ENCODE measurements around the gene ADORA1.

Gene ADORA1

GRCh38 chr1:203121186-203122015 lies 6.1 kb upstream of the ADORA1 start:
- DNase-seq (ENCODE audit: low read depth, low spot score) = no peak

DNA sequence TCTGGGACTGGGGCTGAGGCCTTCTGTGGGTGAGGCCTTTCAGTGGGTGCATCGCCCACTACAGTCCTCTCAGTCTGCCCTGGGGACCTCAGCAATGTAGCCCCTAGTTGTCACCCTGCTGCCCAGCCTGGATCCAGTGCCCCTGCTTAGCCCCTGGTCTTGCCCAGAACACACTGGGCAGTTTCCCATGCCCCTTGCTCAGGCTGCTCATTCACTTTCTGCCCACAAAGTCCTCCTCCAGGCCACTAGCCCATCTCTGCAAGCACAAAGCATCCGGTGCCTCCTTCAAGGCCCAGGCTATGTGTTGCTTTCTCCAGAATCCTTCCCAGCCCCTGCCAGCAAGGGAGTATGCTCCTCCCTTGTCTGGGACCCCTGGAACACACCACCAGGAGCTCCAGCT lies 5.4 kb upstream of the ADORA1 start:
- DNase-seq (ENCODE audit: low read depth, low spot score) = no peak

- DNase-seq (ENCODE audit: low read depth, low spot score) = no peak
These were observed 3.5 kb upstream of the ADORA1 start for GRCh38 chr1:203124011-203124410.

- no peak for DNase-seq (ENCODE audit: low read depth, low spot score)
These were observed 2.8 kb upstream of the ADORA1 start for GRCh38 chr1:203124546-203125317.

- peak; percentile 54 for DNase-seq (ENCODE audit: low read depth, low spot score)
These were observed 1.2 kb upstream of the ADORA1 start for GRCh38 chr1:203126151-203126865.

DNA sequence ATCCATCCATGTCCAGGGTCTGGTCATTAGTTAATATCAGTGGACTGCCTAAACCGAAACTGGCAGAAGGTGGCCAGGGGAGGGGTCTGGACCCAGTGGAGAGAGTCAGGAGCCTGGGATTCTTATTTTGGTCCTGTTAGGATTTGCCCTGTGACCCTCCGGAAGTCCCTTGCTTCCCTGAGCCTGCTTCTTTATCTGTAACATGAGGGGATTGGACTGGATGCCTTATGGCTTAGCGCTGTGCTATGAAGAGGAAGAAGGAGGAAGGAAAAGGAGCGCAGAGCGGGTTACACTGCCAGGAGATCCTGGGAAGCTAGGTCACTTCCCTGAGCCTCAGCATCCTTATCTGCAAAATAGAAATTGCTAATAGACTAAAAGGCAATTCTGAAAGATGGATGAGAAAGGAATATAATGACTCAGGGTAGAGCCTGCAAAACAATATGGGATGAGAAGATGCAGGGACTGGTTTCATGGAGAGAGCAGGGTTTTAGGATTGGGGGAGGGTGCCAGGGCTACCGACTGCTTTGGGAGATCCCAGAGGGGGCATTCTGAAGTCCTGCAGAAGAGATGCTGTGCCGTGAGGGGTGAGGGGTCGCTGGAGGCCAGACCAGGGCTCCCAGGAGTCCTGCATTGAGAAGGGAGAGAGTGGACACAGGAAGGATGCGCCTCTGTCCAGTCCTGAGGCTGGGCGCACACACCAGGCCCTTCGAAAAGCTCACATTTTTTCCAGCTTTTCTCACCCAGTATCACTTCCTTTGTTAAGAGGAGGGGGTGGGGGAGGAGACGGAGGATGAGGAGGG lies 460 bp upstream of the ADORA1 start:
- DNase-seq (ENCODE audit: low read depth, low spot score) = no peak

DNA sequence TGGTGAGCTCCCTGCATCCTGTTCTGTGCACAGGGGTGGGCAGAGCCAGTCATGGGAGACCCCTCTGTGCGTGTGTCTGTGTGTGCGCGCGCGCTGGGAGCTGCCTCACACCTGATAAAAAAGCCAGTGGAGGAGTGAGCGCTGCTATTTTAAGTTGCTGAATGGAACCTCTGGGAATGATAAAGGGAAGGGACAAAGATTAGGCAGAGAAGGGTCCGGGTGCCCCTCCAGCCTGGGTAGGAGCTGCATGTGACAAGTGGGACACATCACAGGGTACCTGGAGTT lies 847 bp downstream of the ADORA1 start:
- no peak for DNase-seq (ENCODE audit: low read depth, low spot score)

DNA sequence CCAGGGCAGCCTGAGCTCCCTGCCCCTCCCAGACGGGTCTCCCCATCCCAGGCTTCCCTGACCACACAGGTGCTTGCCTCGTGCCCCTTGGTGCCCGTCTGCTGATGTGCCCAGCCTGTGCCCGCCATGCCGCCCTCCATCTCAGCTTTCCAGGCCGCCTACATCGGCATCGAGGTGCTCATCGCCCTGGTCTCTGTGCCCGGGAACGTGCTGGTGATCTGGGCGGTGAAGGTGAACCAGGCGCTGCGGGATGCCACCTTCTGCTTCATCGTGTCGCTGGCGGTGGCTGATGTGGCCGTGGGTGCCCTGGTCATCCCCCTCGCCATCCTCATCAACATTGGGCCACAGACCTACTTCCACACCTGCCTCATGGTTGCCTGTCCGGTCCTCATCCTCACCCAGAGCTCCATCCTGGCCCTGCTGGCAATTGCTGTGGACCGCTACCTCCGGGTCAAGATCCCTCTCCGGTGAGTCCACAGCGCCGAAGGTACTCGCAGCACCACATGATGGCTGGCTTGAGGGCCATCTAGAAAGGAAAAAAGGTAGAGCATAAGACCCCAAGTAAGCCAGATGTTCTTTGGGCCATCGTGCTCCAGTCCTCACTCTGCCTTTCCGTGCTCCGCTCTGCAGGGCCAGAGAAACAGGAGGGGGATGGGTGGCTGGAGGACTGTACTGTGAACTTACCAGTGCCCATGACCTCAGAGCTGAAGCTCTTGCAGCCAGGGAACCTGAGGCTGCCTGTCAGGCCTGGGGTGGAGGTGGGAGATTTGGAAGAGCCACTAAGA lies 1.4 kb downstream of the ADORA1 start:
- DNase-seq (ENCODE audit: low read depth, low spot score) = no peak

- peak; percentile 58 for DNase-seq (ENCODE audit: low read depth, low spot score)
These were observed 2.1 kb downstream of the ADORA1 start for GRCh38 chr1:203129501-203130231.

- no peak for DNase-seq (ENCODE audit: low read depth, low spot score)
These were observed 2.9 kb downstream of the ADORA1 start for GRCh38 chr1:203130358-203130985.

DNA sequence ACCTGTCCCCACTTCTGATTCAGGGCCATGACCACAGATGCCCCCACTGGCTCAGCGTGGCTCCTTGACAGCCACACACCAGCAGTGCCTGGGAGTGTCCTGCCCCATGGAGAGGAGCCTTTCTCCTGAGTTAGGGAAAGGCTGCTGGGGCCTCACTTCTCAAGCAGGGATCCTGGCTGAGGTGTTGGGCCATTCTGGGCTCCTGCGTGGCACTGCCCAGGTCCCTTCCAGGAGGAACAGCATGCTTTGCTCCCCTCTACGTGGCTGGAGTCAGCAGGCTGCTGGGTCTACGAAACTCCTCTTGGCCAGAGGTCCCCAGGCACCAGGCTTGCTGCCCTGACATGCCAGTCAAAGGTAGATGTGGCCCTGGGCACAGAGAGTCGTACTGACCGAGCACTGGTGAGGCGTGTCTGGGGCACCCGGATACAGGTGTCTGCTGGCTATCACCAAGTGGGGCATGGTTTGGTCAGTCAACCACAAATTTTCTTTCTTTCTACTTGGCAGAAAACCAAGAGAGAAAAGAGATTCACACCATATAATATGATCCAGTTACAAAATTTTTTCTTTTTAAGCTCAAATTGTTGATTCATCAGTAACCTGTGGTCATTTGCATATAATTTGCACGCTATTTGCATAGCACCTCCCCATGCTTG lies 4.1 kb downstream of the ADORA1 start:
- DNase-seq (ENCODE audit: low read depth, low spot score) = no peak

DNA sequence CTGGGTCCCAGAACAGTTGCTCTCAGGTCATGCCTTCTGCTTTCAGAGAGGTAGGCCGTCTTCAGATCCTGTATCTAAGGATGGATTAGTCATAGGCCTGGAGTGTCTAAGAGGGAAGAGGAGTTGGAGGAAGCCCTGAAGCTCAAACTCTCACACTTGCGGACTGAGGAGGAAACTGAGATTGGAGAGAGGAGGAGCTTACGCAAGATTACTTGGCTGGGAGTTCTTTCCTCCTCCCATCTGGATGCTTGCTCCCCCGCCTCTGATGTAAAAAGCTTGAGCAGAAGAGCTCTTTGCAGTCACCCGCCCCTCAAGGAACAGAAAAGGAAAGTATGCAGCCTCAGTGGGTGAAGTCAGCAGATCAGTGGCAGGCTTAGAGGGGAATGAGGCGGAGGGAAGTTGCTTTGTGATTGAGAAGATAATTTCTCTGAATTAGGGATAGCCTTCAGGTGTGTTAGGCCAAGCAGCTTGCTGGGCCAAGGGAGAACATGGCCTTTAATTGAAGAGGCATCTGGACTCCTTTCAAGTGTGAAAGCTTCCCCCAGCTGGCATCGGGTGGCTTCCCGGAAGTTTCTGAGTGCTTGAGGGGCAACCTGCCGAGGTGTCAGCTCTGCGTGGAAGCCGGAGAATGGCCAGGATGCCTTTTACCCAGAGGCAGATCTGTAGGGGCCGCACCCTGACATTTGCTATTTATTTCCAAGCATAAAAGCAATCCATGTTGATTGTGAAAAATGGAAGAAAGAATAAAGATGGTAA lies 6.6 kb downstream of the ADORA1 start:
- DNase-seq (ENCODE audit: low read depth, low spot score) = no peak

GRCh38 chr1:203135636-203136305 lies 8.2 kb downstream of the ADORA1 start:
- DNase-seq (ENCODE audit: low read depth, low spot score) = no peak

DNA sequence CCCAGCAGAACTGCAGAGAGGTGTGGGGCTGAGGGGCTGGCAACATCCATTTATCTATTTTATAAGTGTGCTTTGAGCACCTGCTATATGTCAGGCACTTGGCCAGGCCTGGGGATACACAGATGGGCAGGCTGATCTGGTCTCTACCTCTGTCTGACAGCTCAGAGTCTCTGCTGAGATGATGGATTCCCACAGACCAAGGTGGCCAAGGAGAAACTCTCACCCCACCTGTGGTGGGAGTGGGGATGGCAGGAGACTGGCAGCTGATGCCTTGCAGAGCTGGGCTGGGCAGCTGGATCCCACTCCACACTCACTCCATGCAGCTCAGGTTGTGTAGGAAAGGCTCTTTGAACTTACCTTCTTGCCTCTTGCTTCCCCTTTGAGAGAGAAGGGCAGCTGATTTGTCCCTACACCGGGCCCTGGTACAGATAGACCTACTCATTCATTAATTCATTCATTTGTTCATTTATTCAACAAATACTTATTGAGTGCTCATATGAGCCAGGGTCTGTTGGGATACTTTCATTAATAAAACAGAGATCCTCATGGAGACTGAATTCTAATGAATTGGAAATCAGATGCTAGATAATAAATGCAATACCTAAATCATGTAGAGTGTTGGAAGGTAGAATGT lies 9.0 kb downstream of the ADORA1 start:
- no peak for DNase-seq (ENCODE audit: low read depth, low spot score)

- DNase-seq (ENCODE audit: low read depth, low spot score) = no peak
These were observed 9.8 kb downstream of the ADORA1 start for GRCh38 chr1:203137324-203137723.

GRCh38 chr1:203138066-203138465 lies 10.5 kb downstream of the ADORA1 start:
- DNase-seq (ENCODE audit: low read depth, low spot score) = no peak

DNA sequence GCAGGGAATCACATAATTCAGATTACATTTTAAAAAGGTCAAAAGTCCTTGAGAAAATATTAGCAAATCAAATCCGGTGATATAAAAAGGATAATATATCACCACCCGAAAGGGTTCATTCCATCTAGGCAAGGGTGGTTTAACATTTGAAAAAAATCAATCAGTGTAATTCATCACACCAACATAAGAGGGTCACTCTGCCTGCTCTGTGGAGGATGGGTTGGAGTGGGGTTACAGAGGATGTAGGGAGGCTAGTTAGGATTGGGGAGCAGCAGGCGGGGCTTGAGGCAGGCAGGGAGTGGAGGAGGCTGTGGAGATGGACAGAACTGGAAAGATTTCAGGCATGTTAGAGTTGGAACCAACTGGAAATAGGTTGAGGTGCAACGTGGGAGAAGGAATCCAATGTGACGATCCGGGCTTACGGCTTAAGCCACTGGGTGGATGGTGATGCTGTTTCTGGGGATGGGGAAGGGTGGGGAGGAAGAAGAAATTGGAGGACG lies 12.5 kb downstream of the ADORA1 start:
- no peak for DNase-seq (ENCODE audit: low read depth, low spot score)
